HCT116 (cell line): ENCODE data around the gene TYRP1.
A peak's percentile ranks its signal among the peaks of the same experiment; 100 is the strongest.

ENCODE experiments used
- CEBPB ChIP-seq: IDR thresholded peaks from 2 replicates; pipeline ENCODE4 v1.6.1; 2012; ENCODE audit warnings: low read depth
- EZH2 ChIP-seq: fragments of 200-600 bp; sonication (generic); IDR thresholded peaks from 2 replicates; pipeline ENCODE4 v1.6.1; 2017; ENCODE audit warnings: antibody characterized with exemption, mixed run types
- EZH2phosphoT487 ChIP-seq: fragments of 200-600 bp; IDR thresholded peaks from 2 replicates; pipeline ENCODE4 v1.6.1; 2018; ENCODE audit warnings: antibody characterized with exemption, borderline replicate concordance
- FOSL1 ChIP-seq: IDR thresholded peaks from 2 replicates; pipeline ENCODE4 v1.6.1; 2012; ENCODE audit warnings: low read depth
- JUND ChIP-seq: IDR thresholded peaks from 2 replicates; pipeline ENCODE4 v1.6.1; 2012
- POLR2A ChIP-seq: IDR thresholded peaks from 2 replicates; pipeline ENCODE4 v1.7.0; 2011; ENCODE audit warnings: borderline replicate concordance; ENCODE audit not compliant: insufficient read depth, insufficient read length; ENCODE audit errors: extremely low read depth
- POLR2AphosphoS5 ChIP-seq: IDR thresholded peaks from 2 replicates; pipeline ENCODE4 v1.6.1; 2011; ENCODE audit warnings: mild to moderate bottlenecking, low read depth, low read length, moderate library complexity
- SIN3A ChIP-seq: IDR thresholded peaks from 2 replicates; pipeline ENCODE4 v1.6.1; 2012; ENCODE audit warnings: low read depth
- SRF ChIP-seq: IDR thresholded peaks from 2 replicates; pipeline ENCODE4 v1.6.1; 2012; ENCODE audit warnings: low read depth
- TCF7L2 ChIP-seq: IDR thresholded peaks from 2 replicates; pipeline ENCODE4 v1.7.0; 2011; ENCODE audit warnings: borderline replicate concordance, inconsistent platforms; ENCODE audit not compliant: insufficient read depth, insufficient read length; ENCODE audit errors: extremely low read depth
- ZFX ChIP-seq: fragments of 450-650 bp; IDR thresholded peaks from 2 replicates; pipeline ENCODE4 v1.6.1; 2017
- TF ChIP-seq, protein P1 (sequence below), 3 experiments: fragments of 200-600 bp in 1 of 3; sonication (generic) in 1 of 3; IDR thresholded peaks in 2 of 3; conservative IDR thresholded peaks in 1 of 3; 2 replicates each; pipeline ENCODE4 v1.5.1; 2012 to 2017; ENCODE audit warnings: low read depth in 2 of 3, low read length in 2 of 3, antibody characterized with exemption in 1 of 3, borderline replicate concordance in 1 of 3, control low read depth in 1 of 3, mild to moderate bottlenecking in 1 of 3, mixed read lengths in 1 of 3, mixed run types in 1 of 3, moderate library complexity in 1 of 3; ENCODE audit not compliant: insufficient read depth in 1 of 3

DNA sequence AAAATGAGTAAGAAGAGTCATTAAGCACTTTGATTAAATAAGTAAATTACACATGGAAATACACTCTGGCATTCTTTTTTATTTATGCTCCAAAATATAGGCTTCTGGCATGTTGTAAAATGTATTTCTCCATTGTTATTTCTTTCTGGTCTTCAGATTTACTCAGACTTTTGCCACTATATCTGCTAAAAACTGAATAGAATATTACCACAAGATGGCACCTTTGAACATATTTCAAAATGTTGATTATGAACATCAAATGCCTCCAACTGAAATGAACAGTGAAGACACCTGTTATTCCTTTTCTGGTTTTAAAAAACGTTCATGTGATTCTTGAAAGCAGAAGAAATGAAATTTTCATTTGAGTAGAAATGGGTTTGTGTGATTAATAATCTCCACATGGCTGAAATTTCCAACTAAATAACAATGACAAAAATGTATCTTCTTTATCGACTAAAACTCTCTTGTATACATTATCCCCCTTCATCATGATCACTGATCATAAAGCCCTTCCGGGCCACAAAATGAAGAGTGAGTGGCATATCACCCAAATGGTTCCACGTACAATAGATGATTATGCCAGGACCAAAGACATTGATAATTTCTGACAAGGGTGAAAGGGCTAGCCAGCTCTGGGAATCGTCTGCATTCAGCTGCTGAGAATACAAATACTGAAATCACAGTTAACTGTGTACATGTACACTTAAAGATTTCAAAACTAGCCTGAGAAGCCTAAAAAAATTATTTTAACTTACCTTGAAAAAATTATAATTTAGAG is 23.8 kb downstream of the TYRP1 start:
- TF ChIP-seq ZFX (no peak), SIN3A (no peak), POLR2A (no peak), POLR2AphosphoS5 (no peak), CEBPB (no peak), JUND (no peak), FOSL1 (no peak), TCF7L2 (no peak), EZH2 (no peak), EZH2phosphoT487 (no peak), SRF (no peak)
- TF ChIP-seq, protein P1, sequence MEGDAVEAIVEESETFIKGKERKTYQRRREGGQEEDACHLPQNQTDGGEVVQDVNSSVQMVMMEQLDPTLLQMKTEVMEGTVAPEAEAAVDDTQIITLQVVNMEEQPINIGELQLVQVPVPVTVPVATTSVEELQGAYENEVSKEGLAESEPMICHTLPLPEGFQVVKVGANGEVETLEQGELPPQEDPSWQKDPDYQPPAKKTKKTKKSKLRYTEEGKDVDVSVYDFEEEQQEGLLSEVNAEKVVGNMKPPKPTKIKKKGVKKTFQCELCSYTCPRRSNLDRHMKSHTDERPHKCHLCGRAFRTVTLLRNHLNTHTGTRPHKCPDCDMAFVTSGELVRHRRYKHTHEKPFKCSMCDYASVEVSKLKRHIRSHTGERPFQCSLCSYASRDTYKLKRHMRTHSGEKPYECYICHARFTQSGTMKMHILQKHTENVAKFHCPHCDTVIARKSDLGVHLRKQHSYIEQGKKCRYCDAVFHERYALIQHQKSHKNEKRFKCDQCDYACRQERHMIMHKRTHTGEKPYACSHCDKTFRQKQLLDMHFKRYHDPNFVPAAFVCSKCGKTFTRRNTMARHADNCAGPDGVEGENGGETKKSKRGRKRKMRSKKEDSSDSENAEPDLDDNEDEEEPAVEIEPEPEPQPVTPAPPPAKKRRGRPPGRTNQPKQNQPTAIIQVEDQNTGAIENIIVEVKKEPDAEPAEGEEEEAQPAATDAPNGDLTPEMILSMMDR (IDR thresholded peaks at IDR 0.05 in 2 of 3, conservative IDR thresholded peaks at IDR 0.05 in 1 of 3; ENCODE audit: borderline replicate concordance in 1 of 3, insufficient read depth in 1 of 3, low read depth in 2 of 3, low read length in 2 of 3), result peak in 2 of 3 experiments; percentile 22 to 25; a peak in 1 of 6 replicates
